Calu3 (cell line): ENCODE measurements around the gene PTP4A1. TPM values are rescaled to one million over a fixed set of nuclear protein-coding genes. Genes with fewer than 3 reads are reported as not detected.

Experiments used
- BruUV-seq: library from RNA; stranded (reverse); fragments of 400-500 nt; replicated peaks from 2 replicates; lab custom pipeline; 2021; lab: Mats Ljungman, UMichigan
- CTCF ChIA-PET: fragments of 300-600 bp; sonication (Branson Sonifier 250); formaldehyde crosslinking; loops from one replicate; lab custom pipeline; 2022; ENCODE audit warnings: antibody characterized with exemption; lab: Charles Lee
- DNase-seq: peaks from one replicate; pipeline ENCODE4 v3.0.0; 2022
- H3K27ac Mint-ChIP-seq: one replicate; pipeline ENCODE4 v1.8.0; 2022; ENCODE audit warnings: mixed read lengths; ENCODE audit not compliant: unreplicated experiment
- H3K27me3 Mint-ChIP-seq: one replicate; pipeline ENCODE4 v1.8.0; 2022; ENCODE audit warnings: mixed read lengths; ENCODE audit not compliant: unreplicated experiment
- H3K36me3 Mint-ChIP-seq: one replicate; pipeline ENCODE4 v1.8.0; 2022; ENCODE audit warnings: mild to moderate bottlenecking, moderate library complexity, mixed read lengths; ENCODE audit not compliant: insufficient read depth, unreplicated experiment
- H3K4me1 Mint-ChIP-seq: one replicate; pipeline ENCODE4 v1.8.0; 2022; ENCODE audit warnings: mild to moderate bottlenecking, low read depth, mixed read lengths; ENCODE audit not compliant: unreplicated experiment
- H3K4me3 Mint-ChIP-seq: one replicate; pipeline ENCODE4 v1.8.0; 2022; ENCODE audit warnings: mild to moderate bottlenecking, low read depth, moderate library complexity, mixed read lengths; ENCODE audit not compliant: unreplicated experiment
- H3K9me3 Mint-ChIP-seq: one replicate; pipeline ENCODE4 v1.8.0; 2022; ENCODE audit warnings: low read depth, mixed read lengths; ENCODE audit not compliant: unreplicated experiment
- intact Hi-C: fragments of 100-400 bp; cut with micrococcal nuclease; formaldehyde crosslinking; loops from one replicate; pipeline ENCODE4 v1.10.0; 2022; ENCODE audit not compliant: unreplicated experiment
- total RNA-seq: library from RNA; stranded (reverse); gene quantifications from 2 replicates; pipeline ENCODE4 v1.2.3, GENCODE V29; 2022
- TF ChIP-seq, protein P1 (sequence below): fragments of 200-600 bp; IDR thresholded peaks from one replicate; pipeline ENCODE4 v1.8.0; 2022; ENCODE audit warnings: antibody characterized with exemption; ENCODE audit not compliant: unreplicated experiment

Gene PTP4A1
- total RNA-seq, 1 experiment from 2014 or later, result 97.3 TPM

GRCh38 chr6:63553900-63554299 is 18.4 kb upstream of the PTP4A1 start:
- H3K27me3 Mint-ChIP-seq, result no peaks in the 10 kb centered on the region
- BruUV-seq, result no TSS peak
- no peak overlapping the region for H3K4me3 Mint-ChIP-seq
- intact Hi-C loops, result no loop called here
- TF ChIP-seq, protein P1, sequence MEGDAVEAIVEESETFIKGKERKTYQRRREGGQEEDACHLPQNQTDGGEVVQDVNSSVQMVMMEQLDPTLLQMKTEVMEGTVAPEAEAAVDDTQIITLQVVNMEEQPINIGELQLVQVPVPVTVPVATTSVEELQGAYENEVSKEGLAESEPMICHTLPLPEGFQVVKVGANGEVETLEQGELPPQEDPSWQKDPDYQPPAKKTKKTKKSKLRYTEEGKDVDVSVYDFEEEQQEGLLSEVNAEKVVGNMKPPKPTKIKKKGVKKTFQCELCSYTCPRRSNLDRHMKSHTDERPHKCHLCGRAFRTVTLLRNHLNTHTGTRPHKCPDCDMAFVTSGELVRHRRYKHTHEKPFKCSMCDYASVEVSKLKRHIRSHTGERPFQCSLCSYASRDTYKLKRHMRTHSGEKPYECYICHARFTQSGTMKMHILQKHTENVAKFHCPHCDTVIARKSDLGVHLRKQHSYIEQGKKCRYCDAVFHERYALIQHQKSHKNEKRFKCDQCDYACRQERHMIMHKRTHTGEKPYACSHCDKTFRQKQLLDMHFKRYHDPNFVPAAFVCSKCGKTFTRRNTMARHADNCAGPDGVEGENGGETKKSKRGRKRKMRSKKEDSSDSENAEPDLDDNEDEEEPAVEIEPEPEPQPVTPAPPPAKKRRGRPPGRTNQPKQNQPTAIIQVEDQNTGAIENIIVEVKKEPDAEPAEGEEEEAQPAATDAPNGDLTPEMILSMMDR, result no peak
- H3K27ac Mint-ChIP-seq, result no peak overlapping the region
- peaks cover 9% of the 10 kb centered on the region for H3K4me1 Mint-ChIP-seq
- CTCF ChIA-PET, result interaction anchor here (0.9 kb wide), 1 partner anchor 26 kb away, joined by 3 read pairs; no protein-coding TSS in a partner anchor
- no peak for DNase-seq
- no peaks in the 10 kb centered on the region for H3K36me3 Mint-ChIP-seq
- H3K9me3 Mint-ChIP-seq, result no peaks in the 10 kb centered on the region

- intact Hi-C loops, result no loop called here
- no TSS peak for BruUV-seq
Measured at GRCh38 chr6:63554782-63555181, 17.5 kb upstream of the PTP4A1 start.

GRCh38 chr6:63556369-63556768 is 15.9 kb upstream of the PTP4A1 start:
- DNase-seq, result no peak
- BruUV-seq, result no TSS peak
- CTCF ChIA-PET, result no interaction called here

More at GRCh38 chr6:63554782-63555181, 17.5 kb upstream of the PTP4A1 start:
- Mint-ChIP-seq H3K4me3 (no peak overlapping the region), H3K36me3 (no peaks in the 10 kb centered on the region), H3K27me3 (no peaks in the 10 kb centered on the region), H3K9me3 (no peaks in the 10 kb centered on the region), H3K27ac (no peak overlapping the region), H3K4me1 (peaks cover 9% of the 10 kb centered on the region)
- no peak for DNase-seq
- CTCF ChIA-PET, result no interaction called here
- TF ChIP-seq, protein P1, result no peak

DNA sequence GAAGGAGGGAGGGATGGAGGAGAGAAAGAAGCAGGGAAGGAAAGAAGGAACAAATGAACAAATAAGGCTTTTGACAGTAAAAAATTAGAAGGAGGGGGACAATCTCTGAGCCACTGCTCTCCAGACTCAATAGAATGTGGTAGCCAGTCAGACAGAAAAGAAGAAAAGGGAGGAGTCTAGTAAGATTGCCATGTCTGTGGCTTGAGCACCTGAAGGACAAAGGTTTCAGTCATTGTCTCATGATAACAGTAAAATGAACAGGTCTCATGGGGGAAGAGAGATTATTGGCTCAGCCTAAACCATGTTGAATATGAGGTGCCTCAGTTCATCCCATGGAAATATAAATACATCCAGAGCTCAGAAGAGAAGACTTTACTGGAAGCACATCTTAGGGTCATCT is 14.0 kb upstream of the PTP4A1 start:
- Mint-ChIP-seq H3K4me1 (peaks cover 22% of the 10 kb centered on the region), H3K27me3 (no peaks in the 10 kb centered on the region), H3K27ac (no peak overlapping the region), H3K9me3 (no peaks in the 10 kb centered on the region), H3K4me3 (no peak overlapping the region), H3K36me3 (no peaks in the 10 kb centered on the region)
- intact Hi-C loops, result no loop called here
- BruUV-seq, result no TSS peak
- CTCF ChIA-PET, result no interaction called here
- TF ChIP-seq, protein P1, result no peak
- no peak for DNase-seq

More at GRCh38 chr6:63556369-63556768, 15.9 kb upstream of the PTP4A1 start:
- TF ChIP-seq, protein P1, result no peak
- Mint-ChIP-seq H3K36me3 (no peaks in the 10 kb centered on the region), H3K9me3 (no peaks in the 10 kb centered on the region), H3K27ac (no peak overlapping the region), H3K27me3 (no peaks in the 10 kb centered on the region), H3K4me3 (no peak overlapping the region), H3K4me1 (peaks cover 20% of the 10 kb centered on the region)
- intact Hi-C loops, result no loop called here
